ENCODE data around the gene ANKS1A.
A peak's percentile ranks its signal among the peaks of the same experiment; 100 is the strongest.

Gene ANKS1A

DNA sequence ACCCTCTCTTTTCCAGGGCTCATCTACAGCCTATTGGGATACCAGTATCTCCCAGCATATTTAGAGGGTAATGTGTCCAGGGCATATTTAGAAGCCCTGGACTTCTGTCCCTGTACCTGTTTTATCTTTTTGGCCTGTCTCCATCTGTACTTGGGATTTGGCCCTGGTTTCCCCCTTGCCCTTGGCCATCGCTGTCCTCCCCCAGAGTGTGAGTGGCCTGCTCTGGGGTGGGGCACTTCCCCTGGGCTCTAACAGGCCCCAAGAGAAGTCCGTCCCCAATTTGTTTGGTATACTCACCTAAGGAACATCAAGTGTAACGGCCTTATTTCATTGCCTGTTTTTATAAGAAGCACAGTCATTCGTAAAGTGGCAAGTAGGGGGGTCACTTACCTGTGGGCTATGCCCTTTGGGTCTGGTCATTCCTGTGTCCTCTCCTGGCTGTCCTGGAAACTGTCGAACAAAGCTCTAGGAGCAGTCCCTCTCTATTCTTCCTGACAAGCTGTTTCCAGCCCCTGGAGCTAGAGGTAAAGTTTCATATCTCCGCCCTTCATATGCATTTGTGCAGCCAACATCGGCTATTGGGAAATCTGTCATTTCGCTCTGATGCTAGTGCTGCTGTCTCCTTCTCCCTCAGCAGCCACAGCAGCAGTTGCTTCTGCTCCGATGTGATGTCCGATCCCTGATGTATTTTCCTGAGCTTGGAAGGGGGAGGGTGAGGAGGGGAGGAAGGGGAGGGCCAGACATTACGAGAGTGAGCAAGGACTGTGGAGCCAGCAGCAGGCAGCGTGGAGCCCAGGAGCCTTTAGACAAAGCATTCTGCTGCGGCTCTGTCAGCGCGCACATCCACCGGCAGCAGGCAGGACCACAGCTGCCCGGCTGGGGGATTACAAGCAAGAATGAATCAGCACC, 168.6 kb downstream of the ANKS1A start:
- Histone ChIP-seq H3K4me3 (ENCODE audit: low read length) (no peak overlapping the region), H3K27ac (ENCODE audit: low read depth, low read length) (no peak overlapping the region), H3K9ac (ENCODE audit: low read depth, low read length) (no peak overlapping the region), H3K4me1 (ENCODE audit: insufficient read depth, low read length) (peaks cover 4% of the 10 kb centered on the region; the same call in 1 of the 2 replicates), H3K9me3 (ENCODE audit: insufficient read depth, low read depth, low read length) (no peaks in the 10 kb centered on the region), H3K27me3 (ENCODE audit: insufficient read depth, low read length) (no peaks in the 10 kb centered on the region), H3K36me3 (ENCODE audit: insufficient read depth, low read length) (peaks cover 37% of the 10 kb centered on the region)
- WGBS: 88% methylated on average over 17 of the region's 17 CpGs

DNA sequence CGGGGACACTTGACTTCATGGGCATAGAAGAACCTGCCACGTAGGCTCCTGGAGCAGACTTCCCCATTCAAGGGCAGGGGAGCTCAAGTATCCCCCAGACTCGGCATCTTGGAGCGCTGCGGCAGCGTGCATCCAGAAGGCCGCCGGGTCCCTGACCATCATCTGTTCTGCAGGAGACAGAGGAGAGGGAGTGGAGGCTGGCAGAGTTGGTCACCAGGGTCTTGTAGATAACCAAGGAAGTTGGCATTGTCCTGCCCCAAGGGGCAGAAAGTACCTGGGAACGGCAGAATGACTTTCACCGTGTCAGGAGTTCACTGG, 169.3 kb downstream of the ANKS1A start:
- Histone ChIP-seq H3K27me3 (ENCODE audit: insufficient read depth, low read length) (no peaks in the 10 kb centered on the region), H3K4me1 (ENCODE audit: insufficient read depth, low read length) (peaks cover 3% of the 10 kb centered on the region; the same call in 1 of the 2 replicates), H3K9me3 (ENCODE audit: insufficient read depth, low read depth, low read length) (no peaks in the 10 kb centered on the region), H3K36me3 (ENCODE audit: insufficient read depth, low read length) (peaks cover 42% of the 10 kb centered on the region), H3K4me3 (ENCODE audit: low read length) (no peak overlapping the region), H3K9ac (ENCODE audit: low read depth, low read length) (no peak overlapping the region), H3K27ac (ENCODE audit: low read depth, low read length) (no peak overlapping the region)
- 91% methylated on average over 10 of the region's 10 CpGs for WGBS

DNA sequence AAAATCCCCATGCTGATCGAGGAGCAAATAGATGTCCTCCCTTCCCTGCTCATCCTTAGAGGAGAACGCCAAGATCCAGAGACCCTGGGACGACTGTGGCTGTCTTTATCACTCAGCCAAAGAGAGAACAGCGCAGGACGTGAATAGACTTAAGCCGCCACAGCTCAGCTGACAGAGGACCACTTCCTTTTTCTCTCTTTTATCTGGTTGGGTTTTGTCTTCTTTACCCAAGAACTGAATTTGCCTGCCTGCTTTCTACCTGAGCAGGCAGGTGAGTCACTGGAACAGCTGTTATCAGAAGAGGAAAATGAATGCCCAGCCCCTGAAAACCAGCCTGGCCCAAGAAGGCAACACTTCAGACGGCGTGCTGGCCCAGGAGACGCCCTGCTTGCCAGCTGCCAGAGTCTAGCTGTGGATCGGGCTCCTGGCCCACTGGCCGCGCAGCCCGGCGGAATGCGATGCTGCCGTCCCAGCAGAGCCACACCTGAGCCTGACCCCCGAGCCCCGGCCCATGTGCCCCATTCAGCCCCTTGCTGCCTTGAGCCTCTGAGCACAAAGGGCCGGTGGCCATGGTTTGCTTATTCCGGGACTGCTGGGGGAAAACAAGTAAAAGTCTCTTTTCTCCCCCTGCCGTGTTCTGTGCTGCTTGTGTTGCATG, 169.9 kb downstream of the ANKS1A start:
- Histone ChIP-seq H3K4me1 (ENCODE audit: insufficient read depth, low read length) (peaks cover 3% of the 10 kb centered on the region; the same call in 1 of the 2 replicates), H3K4me3 (ENCODE audit: low read length) (no peak overlapping the region), H3K27me3 (ENCODE audit: insufficient read depth, low read length) (no peaks in the 10 kb centered on the region), H3K27ac (ENCODE audit: low read depth, low read length) (no peak overlapping the region), H3K9me3 (ENCODE audit: insufficient read depth, low read depth, low read length) (no peaks in the 10 kb centered on the region), H3K9ac (ENCODE audit: low read depth, low read length) (0 out of 2 replicates have a peak overlapping the region, but pooled peaks have one; percentile 23), H3K36me3 (ENCODE audit: insufficient read depth, low read length) (peaks cover 40% of the 10 kb centered on the region)
- 92% methylated on average over 21 of the region's 21 CpGs for WGBS

DNA sequence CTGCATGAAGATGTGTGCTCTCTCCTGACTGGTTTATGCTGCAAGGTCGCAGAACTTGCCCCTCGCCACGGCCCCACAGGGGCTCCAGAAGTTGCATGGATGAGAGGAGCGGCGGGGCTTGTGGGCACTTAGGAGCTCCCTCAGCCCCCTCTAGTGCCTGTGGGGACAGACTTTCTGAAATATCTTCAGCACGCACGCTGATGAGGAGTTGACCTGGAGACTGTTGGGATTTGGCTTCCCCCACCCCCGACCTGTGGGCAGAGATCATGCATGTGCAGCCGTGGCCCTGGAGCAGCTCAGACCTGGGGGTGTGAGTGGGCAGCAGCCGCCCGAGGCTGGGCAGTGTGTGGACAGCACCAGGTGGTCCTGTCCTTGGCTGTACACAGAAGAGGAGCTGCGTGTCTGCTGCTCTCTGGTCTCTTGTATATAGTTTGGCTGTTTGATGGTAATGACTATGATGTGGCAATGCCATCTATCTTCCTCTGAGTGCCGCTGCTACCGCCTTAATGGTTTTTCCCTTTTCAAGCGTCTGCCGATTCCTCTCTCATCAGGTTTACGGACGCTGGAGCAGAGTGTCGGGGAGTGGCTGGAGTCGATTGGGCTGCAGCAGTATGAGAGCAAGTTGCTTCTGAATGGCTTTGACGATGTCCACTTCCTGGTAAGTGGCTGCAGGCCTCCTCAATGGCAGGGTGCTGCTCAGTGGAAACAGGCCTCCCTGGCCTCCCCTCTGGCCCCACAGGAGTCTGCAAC, 170.7 kb downstream of the ANKS1A start:
- H3K9me3 ChIP-seq (ENCODE audit: insufficient read depth, low read depth, low read length): no peaks in the 10 kb centered on the region
- H3K4me1 ChIP-seq (ENCODE audit: insufficient read depth, low read length): peaks cover 3% of the 10 kb centered on the region; the same call in 1 of the 2 replicates
- peaks cover 40% of the 10 kb centered on the region for H3K36me3 ChIP-seq (ENCODE audit: insufficient read depth, low read length)
- no peaks in the 10 kb centered on the region for H3K27me3 ChIP-seq (ENCODE audit: insufficient read depth, low read length)
- no peak overlapping the region for H3K4me3 ChIP-seq (ENCODE audit: low read length)
- H3K27ac ChIP-seq (ENCODE audit: low read depth, low read length): no peak overlapping the region
- H3K9ac ChIP-seq (ENCODE audit: low read depth, low read length): 0 out of 2 replicates have a peak overlapping the region, but pooled peaks have one; percentile 23
- 95% methylated on average over 21 of the region's 21 CpGs for WGBS

DNA sequence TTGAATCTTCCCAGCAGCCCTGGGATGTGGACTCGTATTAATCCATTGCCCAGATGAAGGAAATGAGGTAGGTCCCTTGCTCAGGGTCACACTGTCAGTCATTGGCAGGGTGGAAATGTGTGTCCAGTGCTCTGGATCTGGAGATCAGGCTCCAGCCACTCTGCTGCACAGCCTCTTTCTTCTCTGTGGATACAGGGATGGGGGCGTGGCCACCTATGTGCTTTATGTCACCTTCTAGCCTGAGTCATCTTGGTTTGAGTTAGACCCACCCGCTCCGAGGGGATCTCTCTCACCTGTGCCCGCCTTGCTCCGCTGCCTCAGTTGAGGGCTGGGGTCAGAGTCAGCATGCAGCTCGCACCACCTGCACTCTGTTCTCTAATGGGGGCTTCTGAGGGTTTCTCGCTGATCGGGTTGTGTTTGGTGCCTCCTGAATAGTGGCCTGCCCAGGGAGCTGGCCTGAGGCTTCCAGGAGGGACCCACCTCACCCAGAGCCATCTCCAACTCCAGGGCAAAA, 172.1 kb downstream of the ANKS1A start:
- H3K9me3 ChIP-seq (ENCODE audit: insufficient read depth, low read depth, low read length): no peaks in the 10 kb centered on the region
- peaks cover 37% of the 10 kb centered on the region for H3K36me3 ChIP-seq (ENCODE audit: insufficient read depth, low read length)
- no peaks in the 10 kb centered on the region for H3K27me3 ChIP-seq (ENCODE audit: insufficient read depth, low read length)
- no peak overlapping the region for H3K9ac ChIP-seq (ENCODE audit: low read depth, low read length)
- H3K4me3 ChIP-seq (ENCODE audit: low read length): no peak overlapping the region
- no peak overlapping the region for H3K27ac ChIP-seq (ENCODE audit: low read depth, low read length)
- 96% methylated on average over 9 of the region's 9 CpGs for WGBS
- H3K4me1 ChIP-seq (ENCODE audit: insufficient read depth, low read length): peaks cover 3% of the 10 kb centered on the region; the same call in 1 of the 2 replicates

DNA sequence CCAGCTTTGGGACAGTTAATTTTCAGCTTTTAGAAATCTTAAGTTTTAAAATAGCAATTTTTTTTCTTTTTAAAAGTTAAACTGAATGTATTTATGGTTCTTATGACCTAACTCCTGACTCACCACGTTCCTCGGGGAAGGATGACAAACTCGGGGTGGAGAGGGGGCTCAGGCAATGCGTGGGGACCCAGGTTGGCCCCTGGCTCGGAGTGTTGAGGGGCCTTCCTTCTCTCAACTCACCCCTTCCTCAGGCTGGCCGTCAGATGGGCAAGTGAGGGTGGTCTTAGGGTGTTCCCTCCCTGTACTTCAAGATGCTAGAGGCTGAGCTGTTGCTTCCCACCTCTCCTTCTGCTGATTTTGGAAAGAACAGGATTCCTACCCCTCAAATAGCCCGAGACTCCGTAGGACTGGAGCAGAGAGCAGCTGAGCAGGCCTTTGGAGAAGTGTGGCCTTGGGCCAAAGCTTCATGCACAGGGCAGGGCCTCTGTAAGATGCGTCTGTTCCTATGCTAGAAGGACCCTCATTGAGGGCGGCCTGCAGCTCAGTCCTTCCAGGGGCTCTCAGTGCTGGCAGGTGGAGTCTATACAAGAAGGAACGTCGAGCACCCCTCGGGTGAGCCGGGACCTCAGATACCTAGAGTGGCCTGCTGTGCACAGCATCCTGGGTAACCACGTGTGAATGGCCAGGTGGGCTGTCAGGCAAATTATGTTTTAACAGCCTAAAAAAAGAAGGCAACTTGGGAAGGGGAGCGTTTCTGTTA, 172.8 kb downstream of the ANKS1A start:
- H3K9ac ChIP-seq (ENCODE audit: low read depth, low read length): no peak overlapping the region
- H3K9me3 ChIP-seq (ENCODE audit: insufficient read depth, low read depth, low read length): no peaks in the 10 kb centered on the region
- WGBS: 94% methylated on average over 16 of the region's 16 CpGs
- H3K4me1 ChIP-seq (ENCODE audit: insufficient read depth, low read length): peaks cover 3% of the 10 kb centered on the region; the same call in 1 of the 2 replicates
- H3K4me3 ChIP-seq (ENCODE audit: low read length): no peak overlapping the region
- peaks cover 37% of the 10 kb centered on the region for H3K36me3 ChIP-seq (ENCODE audit: insufficient read depth, low read length)
- no peak overlapping the region for H3K27ac ChIP-seq (ENCODE audit: low read depth, low read length)
- H3K27me3 ChIP-seq (ENCODE audit: insufficient read depth, low read length): no peaks in the 10 kb centered on the region

DNA sequence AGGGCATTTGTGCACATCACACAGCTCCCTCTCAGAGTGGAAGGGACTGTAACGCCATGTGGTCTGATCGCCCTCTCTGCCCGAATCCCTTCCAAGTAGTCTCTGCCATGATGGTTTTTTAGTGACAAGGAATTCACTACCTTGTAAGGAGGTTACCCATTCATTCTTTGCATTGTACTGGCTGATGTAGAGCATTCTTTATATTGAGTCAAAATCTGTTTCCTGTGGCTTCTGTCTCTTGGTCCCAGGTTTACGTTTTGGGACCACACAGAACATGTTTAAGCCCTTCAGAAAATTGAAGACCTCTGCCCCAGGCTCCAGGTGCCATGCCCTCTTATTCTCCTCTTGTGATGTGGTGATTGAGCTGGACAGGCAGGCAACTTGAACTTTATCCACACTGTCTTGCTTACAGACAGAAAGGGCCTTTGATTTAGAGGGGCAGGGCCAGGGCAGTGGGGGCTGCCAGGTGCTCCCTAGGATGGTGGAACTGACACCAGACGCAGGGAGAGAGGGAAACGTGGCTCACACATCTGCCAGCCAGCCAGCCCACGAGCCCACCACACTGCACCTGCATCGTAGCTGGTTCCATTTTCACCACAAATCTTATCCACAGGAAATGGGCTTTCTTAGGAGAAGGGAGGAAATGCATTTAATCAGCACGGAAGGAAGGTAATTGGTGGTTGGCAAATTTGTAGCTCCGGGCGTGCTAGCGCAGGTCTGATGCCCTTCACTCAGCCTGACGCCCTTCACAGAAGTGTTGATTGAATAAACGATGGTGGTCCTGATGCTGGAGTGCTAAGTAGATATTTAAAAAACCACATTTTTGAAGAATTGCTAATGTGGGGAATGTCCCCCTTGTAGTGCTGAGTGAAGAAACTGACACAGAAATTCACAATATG, 173.9 kb downstream of the ANKS1A start:
- H3K4me1 ChIP-seq (ENCODE audit: insufficient read depth, low read length): no peaks in the 10 kb centered on the region
- no peak overlapping the region for H3K4me3 ChIP-seq (ENCODE audit: low read length)
- peaks cover 37% of the 10 kb centered on the region for H3K36me3 ChIP-seq (ENCODE audit: insufficient read depth, low read length)
- H3K27me3 ChIP-seq (ENCODE audit: insufficient read depth, low read length): no peaks in the 10 kb centered on the region
- no peak overlapping the region for H3K9ac ChIP-seq (ENCODE audit: low read depth, low read length)
- H3K9me3 ChIP-seq (ENCODE audit: insufficient read depth, low read depth, low read length): no peaks in the 10 kb centered on the region
- WGBS: 96% methylated on average over 13 of the region's 14 CpGs
- H3K27ac ChIP-seq (ENCODE audit: low read depth, low read length): no peak overlapping the region

DNA sequence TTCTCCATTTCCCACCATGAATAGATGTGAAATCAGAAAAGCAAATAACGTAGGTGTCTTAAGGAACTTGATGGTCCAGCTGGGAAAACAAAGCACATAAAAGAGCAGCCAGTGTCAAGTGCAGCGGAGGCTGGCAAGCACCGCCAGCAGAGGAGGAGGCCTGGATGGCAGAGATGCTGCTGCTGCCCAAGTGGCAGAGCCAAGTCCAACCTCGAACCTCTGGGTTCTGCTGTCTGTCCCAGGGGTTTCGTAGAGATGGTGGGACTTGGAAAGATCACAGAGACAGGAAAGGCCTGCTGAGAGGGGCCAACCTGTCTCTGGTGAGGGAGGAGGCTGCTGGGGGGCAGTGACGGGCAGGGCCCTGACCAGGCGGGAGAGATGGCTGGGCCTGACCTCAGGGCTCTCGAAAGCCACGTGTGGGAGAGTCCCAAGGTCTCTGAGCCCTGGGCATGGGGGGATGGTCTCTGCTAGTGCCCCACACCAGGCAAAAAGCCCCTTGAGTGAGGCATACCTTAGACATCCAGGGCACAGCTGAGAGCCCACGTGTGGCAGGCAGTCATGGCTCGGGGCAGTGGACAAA, 174.7 kb downstream of the ANKS1A start:
- Histone ChIP-seq H3K36me3 (ENCODE audit: insufficient read depth, low read length) (peaks cover 33% of the 10 kb centered on the region), H3K27me3 (ENCODE audit: insufficient read depth, low read length) (no peaks in the 10 kb centered on the region), H3K27ac (ENCODE audit: low read depth, low read length) (no peak overlapping the region), H3K9me3 (ENCODE audit: insufficient read depth, low read depth, low read length) (no peaks in the 10 kb centered on the region), H3K9ac (ENCODE audit: low read depth, low read length) (no peak overlapping the region), H3K4me1 (ENCODE audit: insufficient read depth, low read length) (peaks cover 7% of the 10 kb centered on the region; the same call in 1 of the 2 replicates), H3K4me3 (ENCODE audit: low read length) (no peak overlapping the region)
- 85% methylated on average over 11 of the region's 11 CpGs for WGBS

DNA sequence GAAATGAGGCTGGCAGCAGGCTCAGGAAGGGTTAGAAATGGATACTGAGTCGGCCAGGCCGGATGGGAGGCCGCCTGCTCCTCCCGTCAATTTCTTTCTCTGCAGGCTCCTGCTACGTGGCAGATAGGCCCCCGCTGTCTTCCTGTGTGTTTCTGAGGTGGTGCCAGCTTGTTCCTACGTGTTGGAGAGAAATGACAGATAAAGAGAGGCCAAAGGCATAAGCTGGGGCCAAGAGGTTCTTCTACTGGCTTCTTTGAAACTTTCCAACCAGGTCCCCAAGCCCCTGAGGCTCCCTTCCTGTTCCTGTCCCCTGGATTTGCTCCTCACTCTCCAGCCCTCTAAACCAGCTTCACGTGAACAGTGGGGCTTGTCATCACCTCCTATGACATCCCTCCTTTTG, 175.2 kb downstream of the ANKS1A start:
- peaks cover 30% of the 10 kb centered on the region for H3K36me3 ChIP-seq (ENCODE audit: insufficient read depth, low read length)
- H3K27me3 ChIP-seq (ENCODE audit: insufficient read depth, low read length): no peaks in the 10 kb centered on the region
- H3K4me3 ChIP-seq (ENCODE audit: low read length): no peak overlapping the region
- WGBS: 88% methylated on average over 8 of the region's 8 CpGs
- H3K9me3 ChIP-seq (ENCODE audit: insufficient read depth, low read depth, low read length): no peaks in the 10 kb centered on the region
- peaks cover 12% of the 10 kb centered on the region; the same call in 1 of the 2 replicates for H3K4me1 ChIP-seq (ENCODE audit: insufficient read depth, low read length)
- H3K9ac ChIP-seq (ENCODE audit: low read depth, low read length): no peak overlapping the region
- no peak overlapping the region for H3K27ac ChIP-seq (ENCODE audit: low read depth, low read length)
